Subcutaneous adipose tissue (tissue), 4 donors: Measurements from ENCODE around the gene ATP6V0D1. TPM values are rescaled to one million over a fixed set of nuclear protein-coding genes. Genes with fewer than 3 reads are reported as not detected.

Experiments
- CTCF ChIP-seq: fragments of 450-650 bp; IDR thresholded peaks from one replicate; pipeline ENCODE4 v1.5.1; 2016; ENCODE audit warnings: low read depth, mild to moderate bottlenecking, control low read depth, antibody characterized with exemption, moderate library complexity
- total RNA-seq, 4 donors: library from RNA; depleted of rRNA; stranded (reverse); fragments of >200 nt; gene quantifications; one replicate each; pipeline ENCODE4 v1.1.0, GENCODE V29; 2016

The ATP6V0D1 gene
- total RNA-seq, 4 donors from 2014 or later = 66.4 to 169 (median 82.9) TPM

GRCh38 chr16:67446968-67447507 is 33.9 kb downstream of the ATP6V0D1 start:
- TF ChIP-seq CTCF = no peak

- no peak for TF ChIP-seq CTCF
These were observed 34.7 kb downstream of the ATP6V0D1 start for GRCh38 chr16:67445913-67446907.

- TF ChIP-seq CTCF = no peak
These were observed 35.5 kb downstream of the ATP6V0D1 start for GRCh38 chr16:67445441-67445912.

GRCh38 chr16:67445126-67445426 is 35.9 kb downstream of the ATP6V0D1 start:
- TF ChIP-seq CTCF = no peak

- no peak for TF ChIP-seq CTCF
These were observed 36.5 kb downstream of the ATP6V0D1 start for GRCh38 chr16:67444259-67445125.

- no peak for TF ChIP-seq CTCF
These were observed 37.7 kb downstream of the ATP6V0D1 start for GRCh38 chr16:67443265-67443664.
